MG63 (cell line): ENCODE data around the gene RHO. TPM values are rescaled to one million over a fixed set of nuclear protein-coding genes. Genes with fewer than 3 reads are reported as not detected.
A peak's percentile ranks its signal among the peaks of the same experiment; 100 is the strongest.

Source experiments
- DNase-seq: peaks from one replicate; pipeline ENCODE4 v3.0.0-alpha.2; 2020
- H3K27me3 ChIP-seq: fragments of 250-450 bp; sonication (Bioruptor Pico); 2 replicates; pipeline ENCODE4 v1.5.1; 2020; ENCODE audit warnings: mild to moderate bottlenecking, moderate library complexity
- H3K36me3 ChIP-seq: fragments of 250-450 bp; sonication (Bioruptor Pico); 2 replicates; pipeline ENCODE4 v1.5.1; 2020; ENCODE audit warnings: mild to moderate bottlenecking, moderate library complexity
- H3K4me3 ChIP-seq: fragments of 250-450 bp; sonication (Bioruptor Pico); 2 replicates; pipeline ENCODE4 v1.5.1; 2020; ENCODE audit warnings: mild to moderate bottlenecking, moderate library complexity
- H3K9me3 ChIP-seq: fragments of 250-450 bp; sonication (Bioruptor Pico); 2 replicates; pipeline ENCODE4 v1.5.1; 2020; ENCODE audit warnings: mild to moderate bottlenecking, moderate library complexity
- total RNA-seq: library from RNA; depleted of rRNA; stranded (reverse); fragments of >200 nt; shearing (Covaris generic); gene quantifications from 2 replicates; pipeline ENCODE4 v1.2.3, GENCODE V29; 2014; ENCODE audit warnings: low replicate concordance

The RHO gene
- total RNA-seq, 1 experiment from 2014 or later, result not detected

DNA sequence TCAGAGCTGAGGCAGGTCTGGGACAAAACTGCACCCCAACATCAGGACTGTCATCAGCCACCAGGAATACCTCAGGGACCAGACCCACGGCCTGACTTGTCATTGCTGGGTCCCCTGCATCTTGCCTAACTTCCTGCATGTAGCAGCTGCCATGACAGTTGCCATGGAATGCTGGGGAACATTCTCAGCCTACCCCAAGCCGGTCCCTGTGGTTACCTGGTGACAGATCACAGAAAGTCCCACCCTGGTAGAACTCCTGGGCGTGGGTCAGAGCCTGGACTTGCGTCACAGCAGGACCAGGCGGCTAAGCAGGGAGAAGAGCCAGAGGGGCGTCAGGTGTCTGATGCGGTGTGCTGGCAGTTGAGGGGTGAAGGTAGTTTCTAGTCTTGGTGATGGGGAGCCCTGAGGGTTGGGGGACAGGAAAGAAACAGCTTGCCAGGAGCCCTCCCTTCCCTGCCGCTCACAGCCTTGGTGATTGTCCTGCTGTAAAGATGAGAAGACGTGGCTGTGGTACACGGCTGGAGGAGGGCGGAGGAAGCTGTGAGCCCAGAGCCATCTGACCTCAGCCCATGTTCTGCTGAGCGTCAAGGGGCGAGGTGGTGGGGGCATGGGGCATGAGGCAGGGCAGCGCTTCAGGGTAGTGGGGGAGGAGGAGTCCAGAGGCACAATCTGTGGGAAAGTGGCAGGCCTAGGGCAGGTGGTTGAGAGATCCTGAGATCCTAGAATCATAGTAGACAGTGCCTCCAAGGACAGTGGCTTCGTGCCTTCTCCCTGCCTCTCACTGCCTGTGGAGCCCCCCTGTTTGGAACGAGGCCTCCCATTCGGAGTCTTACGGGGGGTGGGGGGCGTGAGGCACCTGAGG, 19.9 kb downstream of the RHO start:
- Histone ChIP-seq H3K36me3 (no peaks in the 10 kb centered on the region), H3K27me3 (no peaks in the 10 kb centered on the region), H3K9me3 (no peaks in the 10 kb centered on the region), H3K4me3 (no peak overlapping the region)
- no peak for DNase-seq

DNA sequence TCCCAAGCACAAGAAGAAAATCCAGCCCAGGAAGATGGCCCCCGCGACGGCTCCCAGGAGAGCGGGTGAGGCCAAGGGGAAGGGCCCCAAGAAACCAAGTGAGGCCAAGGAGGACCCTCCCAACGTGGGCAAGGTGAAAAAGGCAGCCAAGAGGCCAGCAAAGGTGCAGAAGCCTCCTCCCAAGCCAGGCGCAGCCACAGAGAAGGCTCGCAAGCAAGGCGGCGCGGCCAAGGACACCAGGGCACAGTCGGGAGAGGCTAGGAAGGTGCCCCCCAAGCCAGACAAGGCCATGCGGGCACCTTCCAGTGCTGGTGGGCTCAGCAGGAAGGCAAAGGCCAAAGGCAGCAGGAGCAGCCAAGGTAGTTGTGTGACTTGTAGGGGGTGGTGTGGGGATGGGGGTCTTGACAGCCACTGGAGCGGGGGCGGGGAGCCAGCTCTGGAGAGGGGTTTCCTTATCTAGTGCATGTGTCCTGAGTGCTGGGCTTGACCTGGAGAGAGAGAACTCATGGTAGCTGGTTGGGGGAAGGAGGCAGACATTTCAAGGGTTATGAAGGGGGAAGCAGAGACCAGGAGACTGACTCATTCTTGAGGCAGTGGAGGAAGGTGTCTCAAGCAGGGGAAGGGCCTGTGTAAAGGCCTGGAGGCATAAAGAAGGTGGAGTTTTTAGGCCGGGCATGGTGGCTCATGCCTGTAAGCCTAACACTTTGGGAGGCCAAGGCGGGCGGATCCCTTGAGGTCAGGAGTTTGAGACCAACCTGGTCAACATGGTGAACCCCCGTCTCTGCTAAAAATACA, 20.8 kb downstream of the RHO start:
- Histone ChIP-seq H3K9me3 (no peaks in the 10 kb centered on the region), H3K36me3 (no peaks in the 10 kb centered on the region), H3K4me3 (no peak overlapping the region), H3K27me3 (no peaks in the 10 kb centered on the region)
- no peak for DNase-seq

DNA sequence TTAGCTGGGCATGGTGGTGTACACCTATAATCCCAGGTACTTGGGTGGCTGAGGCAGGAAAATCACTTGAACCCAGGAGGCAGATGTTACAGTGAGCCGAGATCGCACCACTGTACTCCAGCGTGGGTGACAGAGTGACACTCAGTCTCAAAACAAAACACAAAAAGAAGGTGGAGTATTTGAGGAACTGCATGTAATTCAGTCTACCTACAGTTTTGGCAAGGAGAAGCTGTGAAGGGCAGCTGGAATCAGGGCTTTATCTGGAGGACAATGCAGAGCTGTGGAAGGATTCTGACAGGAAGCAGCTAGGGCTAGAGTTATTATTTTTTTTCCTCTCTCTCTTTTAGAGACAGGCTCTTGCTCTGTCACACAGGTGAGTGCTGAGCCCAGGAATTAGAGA, 21.4 kb downstream of the RHO start:
- no peak for DNase-seq
- Histone ChIP-seq H3K4me3 (no peak overlapping the region), H3K9me3 (no peaks in the 10 kb centered on the region), H3K27me3 (no peaks in the 10 kb centered on the region), H3K36me3 (no peaks in the 10 kb centered on the region)

DNA sequence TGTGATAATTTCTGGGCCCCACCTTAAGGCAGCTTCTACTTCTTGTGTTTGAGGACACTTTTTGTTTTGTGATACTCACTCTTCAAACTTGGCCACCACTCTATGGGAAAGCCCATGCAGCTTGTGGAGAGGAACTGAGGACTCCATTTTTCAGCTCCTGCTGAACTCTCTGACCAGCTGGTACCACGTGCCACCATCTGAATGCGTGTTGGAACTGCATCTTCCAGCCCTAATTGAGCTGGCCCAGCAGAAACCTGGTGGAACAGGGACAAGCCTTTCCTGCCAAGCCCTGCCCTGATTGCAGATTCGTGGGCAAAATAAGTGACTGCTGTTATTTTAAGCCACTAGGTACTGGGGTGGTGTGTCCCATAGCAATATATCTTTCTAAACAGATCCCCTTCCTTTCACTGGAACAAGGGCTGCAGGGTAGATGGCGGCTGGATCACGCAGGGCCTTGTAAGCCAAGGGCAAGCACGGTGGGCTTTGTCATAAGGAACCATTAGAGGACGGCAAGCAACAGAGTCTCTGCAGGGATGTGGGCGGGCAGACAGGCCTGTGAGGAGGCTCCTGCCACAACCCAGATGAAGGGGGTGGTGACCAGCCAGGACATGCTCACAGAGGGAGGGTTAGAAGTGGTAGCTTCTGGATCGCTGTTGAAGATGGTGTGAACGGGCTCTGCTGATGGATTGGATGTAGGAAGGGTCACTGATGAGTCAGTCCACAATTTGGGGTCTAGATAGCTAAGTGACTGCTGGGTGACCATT, 24.0 kb downstream of the RHO start:
- Histone ChIP-seq H3K27me3 (no peaks in the 10 kb centered on the region), H3K36me3 (peaks cover 3% of the 10 kb centered on the region), H3K4me3 (no peak overlapping the region), H3K9me3 (no peaks in the 10 kb centered on the region)
- DNase-seq, result no peak

DNA sequence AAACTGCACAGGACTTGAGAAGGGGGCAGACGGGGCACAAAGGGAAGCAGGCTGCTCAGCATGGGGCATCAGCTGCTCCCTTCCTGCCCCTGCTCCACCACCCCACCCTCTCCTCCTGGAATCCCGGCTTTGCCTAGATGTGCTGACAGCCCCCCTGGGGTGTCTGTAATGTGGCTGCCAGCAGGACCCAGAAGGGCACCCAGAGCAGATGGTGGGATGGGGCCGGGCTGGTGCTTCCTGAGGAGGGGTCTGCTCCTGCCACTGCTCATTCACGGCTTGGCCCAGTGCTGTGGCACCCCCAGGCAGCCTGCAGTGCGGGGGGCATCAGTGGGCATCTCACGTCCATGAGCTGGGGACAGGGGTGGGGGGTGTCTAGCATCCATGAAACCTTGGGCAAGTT, 24.7 kb downstream of the RHO start:
- DNase-seq, result no peak

DNA sequence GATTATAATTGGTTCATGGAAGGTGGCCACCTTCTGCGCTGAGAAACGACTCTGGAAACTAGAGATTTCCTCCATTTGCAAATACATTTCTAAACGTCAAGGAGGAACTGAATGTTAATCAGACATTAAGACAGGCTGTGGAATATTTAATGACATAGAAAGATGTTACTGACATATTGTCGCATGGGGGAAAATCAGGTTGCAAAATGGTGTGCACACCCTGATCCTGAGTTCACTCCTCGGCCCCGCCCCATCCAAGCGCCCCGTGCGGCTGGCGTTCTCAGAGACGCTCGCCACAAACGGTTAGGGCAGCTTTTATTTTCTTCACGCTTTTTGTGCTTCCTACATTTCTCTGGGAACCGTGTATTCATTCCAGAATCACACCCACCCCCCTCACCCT, 25.3 kb downstream of the RHO start:
- H3K27me3 ChIP-seq, result no peaks in the 10 kb centered on the region
- no peak for DNase-seq
- H3K4me3 ChIP-seq, result no peak overlapping the region
- H3K36me3 ChIP-seq, result peaks cover 11% of the 10 kb centered on the region
- H3K9me3 ChIP-seq, result no peaks in the 10 kb centered on the region

More for the DNA sequence above, 24.7 kb downstream of the RHO start:
- H3K36me3 ChIP-seq, result peaks cover 7% of the 10 kb centered on the region
- no peaks in the 10 kb centered on the region for H3K9me3 ChIP-seq
- no peaks in the 10 kb centered on the region for H3K27me3 ChIP-seq
- no peak overlapping the region for H3K4me3 ChIP-seq

DNA sequence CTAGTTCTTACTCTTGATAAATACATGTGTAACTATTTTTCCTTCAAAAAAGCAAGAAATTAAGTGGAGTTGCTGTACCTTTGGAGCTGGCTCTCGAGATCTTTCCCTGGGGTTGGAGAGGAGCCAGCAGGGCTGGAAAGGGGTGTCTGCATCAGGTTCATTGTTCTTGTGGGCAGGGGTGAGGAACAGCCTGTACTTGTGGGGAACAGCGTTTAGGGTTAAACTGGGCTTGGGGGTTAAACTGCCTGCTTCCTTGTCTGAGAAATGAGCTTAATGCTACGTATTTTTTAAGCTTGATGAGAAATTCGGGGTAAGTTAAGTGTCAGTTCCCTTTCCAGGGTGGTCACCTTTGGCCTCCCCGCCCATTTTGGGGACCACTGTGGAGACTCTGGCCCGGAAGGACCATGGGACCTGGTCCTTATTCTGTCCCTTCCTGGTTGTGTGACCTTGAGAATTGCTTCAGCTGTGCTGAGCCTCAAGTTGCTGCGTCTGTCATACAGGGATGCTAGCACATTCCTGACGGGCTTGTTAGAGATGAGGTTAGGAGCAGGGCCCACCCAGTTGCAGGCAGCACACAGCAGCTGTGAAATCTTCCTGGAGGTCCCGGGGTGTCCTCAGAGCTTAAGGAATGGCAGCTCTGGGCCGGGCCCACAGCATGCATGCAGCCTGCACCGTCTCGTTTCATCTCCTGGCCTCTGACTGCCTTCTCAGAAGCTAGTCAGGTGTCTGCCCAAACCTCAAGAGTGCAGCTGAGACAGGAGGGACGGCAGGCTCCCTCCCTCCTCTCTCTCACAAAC, 26.1 kb downstream of the RHO start:
- no peaks in the 10 kb centered on the region for H3K9me3 ChIP-seq
- no peak overlapping the region for H3K4me3 ChIP-seq
- peaks cover 15% of the 10 kb centered on the region for H3K36me3 ChIP-seq
- H3K27me3 ChIP-seq, result no peaks in the 10 kb centered on the region
- no peak for DNase-seq

DNA sequence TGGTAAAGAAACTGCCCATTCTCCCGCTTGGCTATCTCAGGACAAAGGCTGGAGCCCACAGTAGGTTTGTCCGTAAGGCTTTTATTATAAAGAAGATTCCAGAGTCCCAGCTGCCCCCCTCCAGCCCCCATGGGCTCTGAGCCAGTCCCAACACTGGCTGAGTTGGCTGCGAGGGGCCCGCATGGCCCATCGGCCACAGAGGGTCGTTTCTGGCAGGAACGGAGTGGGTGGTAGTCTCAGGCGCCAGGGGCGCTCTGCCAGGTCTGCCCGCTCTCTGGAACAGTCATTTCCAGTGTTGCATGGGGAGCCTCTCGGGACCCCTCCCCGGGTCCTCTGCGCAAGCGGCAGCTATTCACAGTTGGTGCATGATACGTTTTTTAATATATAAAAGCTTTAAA, 26.7 kb downstream of the RHO start:
- DNase-seq, result no peak
- no peaks in the 10 kb centered on the region for H3K27me3 ChIP-seq
- peaks cover 21% of the 10 kb centered on the region for H3K36me3 ChIP-seq
- no peak overlapping the region for H3K4me3 ChIP-seq
- no peaks in the 10 kb centered on the region for H3K9me3 ChIP-seq

DNA sequence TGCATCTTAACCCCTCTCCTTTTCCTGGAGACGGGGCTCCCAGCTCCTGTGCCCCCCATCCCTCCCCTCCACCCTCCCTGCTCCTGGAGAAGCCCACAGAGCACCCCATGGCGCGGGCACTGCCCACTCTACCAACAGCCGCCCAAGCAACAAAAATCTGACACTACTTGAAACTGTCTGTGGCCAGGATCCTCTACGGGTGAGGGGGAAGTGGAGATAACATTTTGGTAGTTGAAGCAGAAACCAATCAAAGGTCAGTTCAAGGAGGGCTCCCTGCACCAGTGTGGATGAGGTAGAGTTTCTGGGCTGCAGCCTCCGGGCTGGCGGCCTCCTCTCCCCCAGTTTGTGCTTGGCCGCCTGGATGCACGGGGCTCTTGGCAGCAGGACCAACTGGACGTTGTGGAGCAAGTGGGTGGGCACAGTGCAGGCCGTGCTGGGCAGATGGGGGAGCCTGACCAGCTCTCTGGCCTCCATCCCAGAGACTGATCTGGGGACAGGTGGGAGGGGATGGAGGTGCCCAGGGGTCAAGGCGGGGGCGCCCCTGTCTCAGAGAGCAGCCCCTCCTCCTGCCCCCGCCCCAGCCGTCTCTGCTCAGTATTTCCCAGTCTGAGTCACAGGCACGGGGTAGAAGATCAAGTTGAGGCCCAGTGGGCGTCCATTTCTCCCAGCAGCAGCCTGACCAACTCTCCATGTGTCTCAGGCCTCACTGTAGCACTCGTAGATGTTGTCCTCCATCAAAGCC, 27.3 kb downstream of the RHO start:
- no peaks in the 10 kb centered on the region for H3K9me3 ChIP-seq
- peaks cover 26% of the 10 kb centered on the region for H3K36me3 ChIP-seq
- no peak for DNase-seq
- no peaks in the 10 kb centered on the region for H3K27me3 ChIP-seq
- H3K4me3 ChIP-seq, result no peak overlapping the region

DNA sequence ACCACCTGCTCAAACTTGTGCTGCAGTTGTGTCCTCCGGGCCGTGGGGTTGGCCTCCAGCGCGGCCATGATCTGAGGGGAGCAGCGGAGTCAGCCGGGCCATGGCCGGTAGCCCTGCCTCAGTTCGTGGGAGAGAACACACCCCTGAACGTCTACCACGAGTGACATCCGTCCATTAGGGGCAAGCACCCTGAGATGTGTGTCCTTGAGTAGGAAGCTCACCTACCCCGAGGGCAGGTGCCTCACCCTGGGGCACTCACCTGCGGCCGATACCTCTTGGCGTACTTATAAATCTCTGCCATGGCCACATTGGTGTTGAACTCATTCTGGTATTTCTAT, 27.9 kb downstream of the RHO start:
- Histone ChIP-seq H3K36me3 (peaks cover 31% of the 10 kb centered on the region), H3K27me3 (no peaks in the 10 kb centered on the region), H3K9me3 (no peaks in the 10 kb centered on the region), H3K4me3 (no peak overlapping the region)
- DNase-seq, result no peak

DNA sequence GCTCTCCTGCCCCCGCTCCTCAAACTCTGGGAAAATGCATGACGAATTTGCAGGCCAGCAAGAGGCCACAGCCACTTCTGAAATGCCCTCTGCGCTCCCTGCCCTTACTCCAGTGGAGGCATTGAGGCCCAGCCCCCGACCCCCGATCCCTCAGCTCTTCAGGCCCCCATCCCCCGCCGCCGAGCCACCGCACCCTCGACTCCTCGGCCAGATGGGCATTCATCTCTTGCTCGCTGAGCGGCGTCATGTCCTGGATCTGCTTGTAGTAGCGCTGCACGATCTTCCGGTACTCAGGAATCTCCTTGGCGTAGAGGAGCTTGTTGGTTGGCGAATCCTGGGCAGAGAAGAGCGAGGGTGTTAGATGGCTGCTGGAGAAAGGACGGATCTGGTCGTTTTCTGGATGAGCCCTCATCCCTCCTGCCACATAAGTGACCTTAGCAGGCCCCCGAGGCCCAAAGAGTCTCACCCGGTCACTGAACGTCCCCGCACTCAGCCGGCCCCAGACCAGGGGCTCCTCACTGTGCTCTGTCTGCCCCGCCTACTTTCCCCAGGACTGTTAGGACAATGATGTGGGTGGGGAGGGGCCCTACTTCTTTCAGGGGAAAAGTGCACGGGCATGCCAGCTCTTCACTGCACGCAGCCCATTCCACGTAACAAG, 28.6 kb downstream of the RHO start:
- DNase-seq, result no peak
- Histone ChIP-seq H3K4me3 (no peak overlapping the region), H3K9me3 (no peaks in the 10 kb centered on the region), H3K27me3 (no peaks in the 10 kb centered on the region), H3K36me3 (peaks cover 34% of the 10 kb centered on the region)

DNA sequence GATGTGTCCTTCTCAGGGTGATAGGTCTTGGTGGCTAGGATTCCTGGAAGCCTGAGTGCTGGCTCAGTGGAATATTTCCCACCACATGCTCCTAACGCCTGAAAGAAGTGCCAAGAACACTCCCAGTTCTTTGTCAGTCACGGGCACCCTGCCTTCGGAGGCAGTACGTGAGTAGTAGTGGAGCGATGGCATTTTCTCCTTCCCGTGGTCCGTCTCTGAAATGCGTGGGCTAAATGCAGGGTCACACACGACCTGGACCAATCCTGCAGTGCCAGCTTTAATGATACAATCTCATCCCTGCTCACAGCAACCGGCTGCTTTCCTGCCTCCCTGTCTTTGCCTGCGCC, 29.1 kb downstream of the RHO start:
- peaks cover 39% of the 10 kb centered on the region for H3K36me3 ChIP-seq
- H3K27me3 ChIP-seq, result no peaks in the 10 kb centered on the region
- no peak overlapping the region for H3K4me3 ChIP-seq
- no peak for DNase-seq
- H3K9me3 ChIP-seq, result no peaks in the 10 kb centered on the region

DNA sequence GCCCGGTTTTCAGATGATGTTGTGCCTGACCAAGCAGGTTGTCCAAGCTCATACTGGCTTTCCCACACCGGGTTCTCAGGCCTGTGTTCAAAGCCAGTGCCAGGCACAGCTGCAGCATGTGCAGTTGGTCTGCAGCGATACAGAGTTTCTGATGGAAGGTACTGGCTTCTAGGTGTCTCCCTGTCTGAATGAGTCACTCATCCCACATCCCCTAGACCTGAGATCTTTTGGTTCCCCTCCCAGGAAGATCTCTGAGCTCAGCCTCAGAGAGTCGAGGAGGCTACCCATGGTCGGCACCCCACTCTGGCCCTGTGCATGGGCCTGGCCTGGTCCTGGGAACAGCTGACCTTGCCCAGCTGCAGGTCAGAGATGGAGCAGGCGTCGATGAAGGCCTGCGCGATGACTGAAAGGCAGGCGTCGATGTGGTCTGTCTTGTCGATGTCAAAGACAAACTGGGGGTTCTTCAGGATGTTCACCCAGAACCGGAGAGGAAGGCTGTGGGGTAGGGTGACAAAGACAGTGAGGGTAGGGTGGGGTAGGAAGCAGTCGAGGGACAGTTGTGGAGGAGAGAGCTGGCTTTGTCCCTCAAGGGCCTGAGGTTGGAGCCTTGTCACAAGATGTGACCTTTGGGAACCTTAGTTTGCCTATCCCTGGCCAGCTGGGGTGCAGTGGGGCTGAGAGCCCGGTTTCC, 29.8 kb downstream of the RHO start:
- DNase-seq, result no peak
- Histone ChIP-seq H3K4me3 (no peak overlapping the region), H3K9me3 (no peaks in the 10 kb centered on the region), H3K36me3 (peaks cover 43% of the 10 kb centered on the region), H3K27me3 (no peaks in the 10 kb centered on the region)

DNA sequence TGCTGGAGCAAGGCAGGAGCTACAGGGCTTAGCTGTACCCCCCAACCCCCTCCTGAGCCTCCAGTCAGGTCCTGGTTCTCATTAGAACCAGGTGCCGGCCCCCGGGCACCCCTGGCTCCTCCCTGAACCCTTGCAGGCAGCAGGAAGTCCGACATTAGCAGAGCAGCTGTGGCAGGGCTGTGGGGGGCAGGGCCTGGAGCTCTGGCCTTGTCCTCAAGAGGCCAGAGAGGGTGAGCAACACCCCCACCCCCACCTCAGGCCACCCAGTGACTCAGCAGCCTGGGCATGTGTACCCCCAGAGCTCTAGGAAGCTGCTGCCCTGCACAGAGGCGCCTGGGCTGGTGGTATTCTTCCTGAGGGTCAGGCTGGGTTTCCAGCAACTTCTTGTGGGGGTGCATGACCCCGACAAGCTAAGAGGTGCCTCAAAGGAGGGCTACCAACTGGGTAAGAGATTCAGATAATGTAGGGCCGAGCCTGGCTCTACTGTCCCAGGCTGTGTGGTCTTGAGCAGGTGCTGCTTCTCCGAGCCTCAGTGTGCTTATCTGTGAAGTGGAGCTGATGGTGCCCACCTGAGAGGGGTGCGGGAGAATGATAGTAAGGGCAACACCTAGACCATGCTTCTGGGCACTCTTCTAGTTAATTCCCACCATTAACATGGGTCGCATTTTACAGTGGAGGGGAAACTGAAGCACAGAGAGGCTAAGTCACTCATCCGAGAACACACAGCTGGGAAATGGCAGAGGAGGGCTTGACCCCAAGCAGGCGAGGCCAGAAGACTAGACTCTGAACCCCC, 30.5 kb downstream of the RHO start:
- peaks cover 45% of the 10 kb centered on the region for H3K36me3 ChIP-seq
- no peaks in the 10 kb centered on the region for H3K27me3 ChIP-seq
- H3K4me3 ChIP-seq, result no peak overlapping the region
- DNase-seq, result peak; percentile 81
- H3K9me3 ChIP-seq, result no peaks in the 10 kb centered on the region
